HepG2 (cell line): ENCODE results near the gene STK11. TPM values are rescaled to one million over a fixed set of nuclear protein-coding genes. Genes with fewer than 3 reads are reported as not detected.

Source experiments
- ARID2 ChIP-seq: sonication (generic); formaldehyde crosslinking; IDR thresholded peaks from 2 replicates; pipeline ENCODE4 v1.8.1; 2022; ENCODE audit warnings: mild to moderate bottlenecking, missing genetic modification reagents, borderline replicate concordance
- FOXA1 ChIP-seq, 2 experiments: fragments of 450-650 bp in 1 of 2; sonication (generic) in 1 of 2; formaldehyde crosslinking in 1 of 2; IDR thresholded peaks; 2 replicates each; pipeline versions ENCODE4 v1.4.0 to v1.6.1; 2016 to 2020; ENCODE audit warnings: missing genetic modification reagents in 1 of 2
- FOXC1 ChIP-seq: sonication (generic); formaldehyde crosslinking; IDR thresholded peaks from 2 replicates; pipeline ENCODE4 v1.8.0; 2022; ENCODE audit warnings: mild to moderate bottlenecking, missing genetic modification reagents, borderline replicate concordance
- HDAC2 ChIP-seq: sonication (generic); formaldehyde crosslinking; IDR thresholded peaks from 2 replicates; pipeline ENCODE4 v1.4.0; 2020; ENCODE audit warnings: missing genetic modification reagents
- KAT8 ChIP-seq: IDR thresholded peaks from 2 replicates; pipeline ENCODE4 v1.6.1; 2016; ENCODE audit warnings: missing genetic modification reagents, missing compliant biosample characterization
- KLF12 ChIP-seq: sonication (generic); formaldehyde crosslinking; IDR thresholded peaks from 2 replicates; pipeline ENCODE4 v1.4.0; 2020; ENCODE audit warnings: missing genetic modification reagents, borderline replicate concordance
- MEIS2 ChIP-seq: sonication (generic); formaldehyde crosslinking; IDR thresholded peaks from 2 replicates; pipeline ENCODE4 v1.9.0; 2021; ENCODE audit warnings: mild to moderate bottlenecking, missing genetic modification reagents
- NR2F1 ChIP-seq, 2 experiments: fragments of 450-650 bp in 1 of 2; formaldehyde crosslinking in 1 of 2; IDR thresholded peaks; 2 replicates each; pipeline versions ENCODE4 v1.5.0 to v1.6.1; 2016 to 2020; ENCODE audit warnings: mild to moderate bottlenecking in 1 of 2, missing compliant biosample characterization in 1 of 2, missing genetic modification reagents in 1 of 2, moderate library complexity in 1 of 2
- POLR2A ChIP-seq, 2 experiments: IDR thresholded peaks; 2 replicates each; pipeline ENCODE4 v1.6.1; 2011; ENCODE audit warnings: low read depth in 2 of 2, low read length in 2 of 2, mild to moderate bottlenecking in 1 of 2, moderate library complexity in 1 of 2; ENCODE audit not compliant: insufficient read depth in 1 of 2
- SNAPC2 ChIP-seq: sonication (generic); formaldehyde crosslinking; IDR thresholded peaks from 2 replicates; pipeline ENCODE4 v1.8.1; 2022; ENCODE audit warnings: mild to moderate bottlenecking, missing genetic modification reagents
- TCF7 ChIP-seq: sonication (generic); IDR thresholded peaks from 2 replicates; pipeline ENCODE4 v1.6.1; 2016; ENCODE audit warnings: antibody characterized with exemption, low read depth
- ZBTB7B ChIP-seq: sonication (generic); formaldehyde crosslinking; IDR thresholded peaks from 2 replicates; pipeline ENCODE4 v1.4.0; 2020; ENCODE audit warnings: missing genetic modification reagents
- ZNF501 ChIP-seq: sonication (generic); formaldehyde crosslinking; IDR thresholded peaks from 2 replicates; pipeline ENCODE4 v1.5.1; 2020; ENCODE audit warnings: mild to moderate bottlenecking, moderate library complexity, missing genetic modification reagents
- ZNF562 ChIP-seq: sonication (generic); formaldehyde crosslinking; IDR thresholded peaks from 2 replicates; pipeline ENCODE4 v1.8.0; 2022; ENCODE audit warnings: missing genetic modification reagents, borderline replicate concordance
- ZNF773 ChIP-seq: sonication (generic); formaldehyde crosslinking; IDR thresholded peaks from 2 replicates; pipeline ENCODE4 v1.4.0; 2020; ENCODE audit warnings: missing genetic modification reagents, borderline replicate concordance
- ZNF841 ChIP-seq: sonication (generic); formaldehyde crosslinking; IDR thresholded peaks from 2 replicates; pipeline ENCODE4 v1.8.1; 2023; ENCODE audit warnings: missing genetic modification reagents, borderline replicate concordance
- polyA plus RNA-seq, 8 experiments: library from polyadenylated mRNA; depleted of rRNA in 3 of 8; stranded (reverse) in 7 of 8; unstranded in 1 of 8; fragments of >200 nt; fragmentation: Illumina TruSeq in 4 of 8; extraction: Trizol in 4 of 8; gene quantifications; 2 replicates each; pipeline versions ENCODE4 v1.2.1 to v1.2.3, GENCODE V29; 2011 to 2016; ENCODE audit warnings: low read depth in 4 of 8, missing spikeins in 1 of 8, mixed read lengths in 1 of 8; ENCODE audit not compliant: insufficient read depth in 1 of 8
- total RNA-seq, 5 experiments: library from RNA; depleted of rRNA; stranded (reverse); fragments of >200 nt; fragmentation: Illumina TruSeq; extraction: Trizol; gene quantifications; 2 replicates each; pipeline ENCODE4 v1.2.3, GENCODE V29; 2016; ENCODE audit warnings: low read depth in 1 of 5
- TF ChIP-seq, protein P1 (sequence below): sonication (generic); formaldehyde crosslinking; conservative IDR thresholded peaks from 2 replicates; pipeline ENCODE4 v1.5.0; 2020; ENCODE audit warnings: missing genetic modification reagents
- TF ChIP-seq, protein P2 (sequence below): sonication (generic); formaldehyde crosslinking; IDR thresholded peaks from 2 replicates; pipeline ENCODE4 v1.8.0; 2022; ENCODE audit warnings: mild to moderate bottlenecking, missing genetic modification reagents; ENCODE audit not compliant: insufficient replicate concordance
- TF ChIP-seq, protein P3 (sequence below): sonication (generic); formaldehyde crosslinking; IDR thresholded peaks from 2 replicates; pipeline ENCODE4 v1.4.0; 2020; ENCODE audit warnings: missing genetic modification reagents, borderline replicate concordance
- TF ChIP-seq, protein P4 (sequence below): sonication (generic); formaldehyde crosslinking; IDR thresholded peaks from 2 replicates; pipeline ENCODE4 v1.9.0; 2021; ENCODE audit warnings: missing genetic modification reagents, mild to moderate bottlenecking, borderline replicate concordance
- TF ChIP-seq, protein P5 (sequence below): IDR thresholded peaks from 2 replicates; pipeline ENCODE4 v1.6.1; 2016; ENCODE audit warnings: missing genetic modification reagents, missing compliant biosample characterization

Gene STK11
- total and polyA plus RNA-seq, 2 of the 13 experiments (the other 11 are each of a cell fraction or from before 2014, with no cell fraction given), result 27.5 to 43.6 TPM

DNA sequence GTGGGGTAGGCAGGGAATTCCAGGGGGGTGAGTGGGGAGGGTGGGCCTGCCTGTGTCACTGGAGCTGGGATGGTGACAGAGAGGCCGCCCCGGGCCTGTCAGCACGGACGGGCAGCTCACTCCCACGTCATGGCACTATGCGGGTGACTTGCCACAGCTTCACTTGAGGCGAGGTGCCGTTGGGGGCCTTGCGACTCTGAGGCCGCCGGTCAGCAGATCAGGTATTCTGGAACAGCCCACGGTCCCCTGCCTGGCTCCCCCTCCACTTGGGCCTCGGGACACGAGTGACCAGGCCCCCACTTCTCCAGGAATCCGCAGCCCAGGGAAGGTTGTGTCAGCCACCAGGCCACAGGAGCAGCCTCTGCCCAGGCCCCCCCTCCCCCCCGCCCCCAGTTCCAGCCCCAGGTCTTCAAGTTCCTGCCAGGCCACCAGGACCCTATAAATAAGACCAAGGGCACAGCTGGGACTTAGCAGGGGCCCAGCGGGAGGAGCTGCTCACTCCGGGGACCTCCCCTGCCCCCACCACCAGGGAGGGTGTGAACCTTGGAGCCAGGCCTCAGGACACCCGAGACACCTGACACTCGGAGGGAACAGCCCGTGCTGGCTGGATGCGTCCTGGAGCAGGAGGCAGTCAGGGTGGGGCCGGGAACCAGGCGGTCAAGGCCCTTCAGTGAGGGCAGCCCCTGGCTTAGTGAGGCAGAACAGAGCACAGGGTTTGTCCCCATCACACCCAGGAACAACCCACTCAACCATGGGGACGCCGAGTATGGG lies 40.1 kb downstream of the STK11 start (continued):
- TF ChIP-seq, protein P1, sequence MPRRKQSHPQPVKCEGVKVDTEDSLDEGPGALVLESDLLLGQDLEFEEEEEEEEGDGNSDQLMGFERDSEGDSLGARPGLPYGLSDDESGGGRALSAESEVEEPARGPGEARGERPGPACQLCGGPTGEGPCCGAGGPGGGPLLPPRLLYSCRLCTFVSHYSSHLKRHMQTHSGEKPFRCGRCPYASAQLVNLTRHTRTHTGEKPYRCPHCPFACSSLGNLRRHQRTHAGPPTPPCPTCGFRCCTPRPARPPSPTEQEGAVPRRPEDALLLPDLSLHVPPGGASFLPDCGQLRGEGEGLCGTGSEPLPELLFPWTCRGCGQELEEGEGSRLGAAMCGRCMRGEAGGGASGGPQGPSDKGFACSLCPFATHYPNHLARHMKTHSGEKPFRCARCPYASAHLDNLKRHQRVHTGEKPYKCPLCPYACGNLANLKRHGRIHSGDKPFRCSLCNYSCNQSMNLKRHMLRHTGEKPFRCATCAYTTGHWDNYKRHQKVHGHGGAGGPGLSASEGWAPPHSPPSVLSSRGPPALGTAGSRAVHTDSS, result no peak
- 0 out of 2 replicates have a peak, but pooled peaks have one; percentile 18 for TF ChIP-seq KAT8 (CRISPR knock-in tag)
- TF ChIP-seq, protein P2, sequence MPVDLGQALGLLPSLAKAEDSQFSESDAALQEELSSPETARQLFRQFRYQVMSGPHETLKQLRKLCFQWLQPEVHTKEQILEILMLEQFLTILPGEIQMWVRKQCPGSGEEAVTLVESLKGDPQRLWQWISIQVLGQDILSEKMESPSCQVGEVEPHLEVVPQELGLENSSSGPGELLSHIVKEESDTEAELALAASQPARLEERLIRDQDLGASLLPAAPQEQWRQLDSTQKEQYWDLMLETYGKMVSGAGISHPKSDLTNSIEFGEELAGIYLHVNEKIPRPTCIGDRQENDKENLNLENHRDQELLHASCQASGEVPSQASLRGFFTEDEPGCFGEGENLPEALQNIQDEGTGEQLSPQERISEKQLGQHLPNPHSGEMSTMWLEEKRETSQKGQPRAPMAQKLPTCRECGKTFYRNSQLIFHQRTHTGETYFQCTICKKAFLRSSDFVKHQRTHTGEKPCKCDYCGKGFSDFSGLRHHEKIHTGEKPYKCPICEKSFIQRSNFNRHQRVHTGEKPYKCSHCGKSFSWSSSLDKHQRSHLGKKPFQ (CRISPR knock-in tag), result peak; percentile 3
- no peak; the same call in 1 of the 2 replicates for TF ChIP-seq HDAC2 (CRISPR knock-in tag)
- TF ChIP-seq FOXA1 (IDR thresholded peaks at IDR 0.05), result no peak
- no peak for TF ChIP-seq FOXA1 (CRISPR knock-in tag; IDR thresholded peaks at IDR 0.05)
- no peak for TF ChIP-seq ZNF501 (CRISPR knock-in tag)
- TF ChIP-seq KLF12 (CRISPR knock-in tag), result peak; percentile 30; the same call in 1 of the 2 replicates
- TF ChIP-seq ZNF562 (CRISPR knock-in tag), result no peak
- TF ChIP-seq, protein P3, sequence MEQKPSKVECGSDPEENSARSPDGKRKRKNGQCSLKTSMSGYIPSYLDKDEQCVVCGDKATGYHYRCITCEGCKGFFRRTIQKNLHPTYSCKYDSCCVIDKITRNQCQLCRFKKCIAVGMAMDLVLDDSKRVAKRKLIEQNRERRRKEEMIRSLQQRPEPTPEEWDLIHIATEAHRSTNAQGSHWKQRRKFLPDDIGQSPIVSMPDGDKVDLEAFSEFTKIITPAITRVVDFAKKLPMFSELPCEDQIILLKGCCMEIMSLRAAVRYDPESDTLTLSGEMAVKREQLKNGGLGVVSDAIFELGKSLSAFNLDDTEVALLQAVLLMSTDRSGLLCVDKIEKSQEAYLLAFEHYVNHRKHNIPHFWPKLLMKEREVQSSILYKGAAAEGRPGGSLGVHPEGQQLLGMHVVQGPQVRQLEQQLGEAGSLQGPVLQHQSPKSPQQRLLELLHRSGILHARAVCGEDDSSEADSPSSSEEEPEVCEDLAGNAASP, result peak; percentile 75; the same call in 1 of the 2 replicates
- no peak for TF ChIP-seq TCF7
- TF ChIP-seq ZBTB7B (CRISPR knock-in tag), result peak; percentile 23; the same call in 1 of the 2 replicates
- TF ChIP-seq ARID2, result 0 out of 2 replicates have a peak, but pooled peaks have one; percentile 2
- TF ChIP-seq SNAPC2 (CRISPR knock-in tag), result no peak; the same call in 1 of the 2 replicates
- TF ChIP-seq ZNF773 (CRISPR knock-in tag), result no peak
- TF ChIP-seq NR2F1 (CRISPR knock-in tag; IDR thresholded peaks at IDR 0.05), result 0 out of 4 replicates have a peak, but pooled peaks of 1 of the 2 experiments have one; percentile 13
- TF ChIP-seq, protein P4, sequence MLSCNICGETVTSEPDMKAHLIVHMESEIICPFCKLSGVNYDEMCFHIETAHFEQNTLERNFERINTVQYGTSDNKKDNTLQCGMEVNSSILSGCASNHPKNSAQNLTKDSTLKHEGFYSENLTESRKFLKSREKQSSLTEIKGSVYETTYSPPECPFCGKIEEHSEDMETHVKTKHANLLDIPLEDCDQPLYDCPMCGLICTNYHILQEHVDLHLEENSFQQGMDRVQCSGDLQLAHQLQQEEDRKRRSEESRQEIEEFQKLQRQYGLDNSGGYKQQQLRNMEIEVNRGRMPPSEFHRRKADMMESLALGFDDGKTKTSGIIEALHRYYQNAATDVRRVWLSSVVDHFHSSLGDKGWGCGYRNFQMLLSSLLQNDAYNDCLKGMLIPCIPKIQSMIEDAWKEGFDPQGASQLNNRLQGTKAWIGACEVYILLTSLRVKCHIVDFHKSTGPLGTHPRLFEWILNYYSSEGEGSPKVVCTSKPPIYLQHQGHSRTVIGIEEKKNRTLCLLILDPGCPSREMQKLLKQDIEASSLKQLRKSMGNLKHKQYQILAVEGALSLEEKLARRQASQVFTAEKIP (CRISPR knock-in tag), result no peak
- TF ChIP-seq FOXC1 (CRISPR knock-in tag), result no peak
- TF ChIP-seq ZNF841 (CRISPR knock-in tag), result 0 out of 2 replicates have a peak, but pooled peaks have one; percentile 60
- TF ChIP-seq POLR2A (IDR thresholded peaks at IDR 0.05; ENCODE audit: insufficient read depth in 1 of 2, low read depth in 2 of 2, low read length in 2 of 2), result peak in 1 of 2 experiments; percentile 44; a peak in 1 of 4 replicates
- peak; percentile 34; the same call in 1 of the 2 replicates for TF ChIP-seq MEIS2
- TF ChIP-seq, protein P5, sequence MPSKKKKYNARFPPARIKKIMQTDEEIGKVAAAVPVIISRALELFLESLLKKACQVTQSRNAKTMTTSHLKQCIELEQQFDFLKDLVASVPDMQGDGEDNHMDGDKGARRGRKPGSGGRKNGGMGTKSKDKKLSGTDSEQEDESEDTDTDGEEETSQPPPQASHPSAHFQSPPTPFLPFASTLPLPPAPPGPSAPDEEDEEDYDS (CRISPR knock-in tag), result peak; percentile 47; the same call in 1 of the 2 replicates
